ENCODE results near the gene GSTO1.

DNA sequence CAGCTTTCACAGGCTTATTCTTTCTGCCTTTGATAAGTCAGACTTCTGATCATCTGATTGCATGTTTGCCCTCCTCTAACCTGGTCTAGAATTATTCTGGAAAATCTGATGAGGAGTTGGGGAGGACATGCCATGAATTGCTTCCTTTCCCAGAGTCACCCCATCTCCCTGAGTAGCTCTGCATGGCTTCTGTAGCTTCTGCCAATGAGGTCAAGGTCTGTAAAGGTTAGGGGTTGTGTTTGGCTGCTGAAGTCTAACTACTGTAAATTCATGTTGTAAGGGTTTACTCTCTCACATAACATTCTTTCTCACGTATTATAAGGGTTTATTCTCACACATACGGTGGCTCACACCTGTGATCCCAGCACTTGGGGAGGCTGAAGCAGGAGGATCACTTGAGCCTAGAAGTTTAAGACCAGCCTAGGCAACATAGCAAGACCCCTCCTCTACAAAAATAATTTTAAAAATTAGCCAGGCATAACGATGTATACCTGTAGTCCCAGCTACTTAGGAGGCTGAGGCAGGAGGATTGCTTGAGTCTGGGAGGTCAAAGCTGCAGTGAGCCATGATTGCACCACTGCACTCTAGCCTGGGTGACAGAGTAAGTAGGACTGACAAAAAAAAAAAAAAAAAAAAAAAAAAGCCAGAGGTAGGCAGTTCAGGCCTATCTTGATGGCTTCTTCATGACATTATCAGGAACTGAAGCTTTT, 25.0 kb downstream of the GSTO1 start:
- TF ChIP-seq, protein P1, sequence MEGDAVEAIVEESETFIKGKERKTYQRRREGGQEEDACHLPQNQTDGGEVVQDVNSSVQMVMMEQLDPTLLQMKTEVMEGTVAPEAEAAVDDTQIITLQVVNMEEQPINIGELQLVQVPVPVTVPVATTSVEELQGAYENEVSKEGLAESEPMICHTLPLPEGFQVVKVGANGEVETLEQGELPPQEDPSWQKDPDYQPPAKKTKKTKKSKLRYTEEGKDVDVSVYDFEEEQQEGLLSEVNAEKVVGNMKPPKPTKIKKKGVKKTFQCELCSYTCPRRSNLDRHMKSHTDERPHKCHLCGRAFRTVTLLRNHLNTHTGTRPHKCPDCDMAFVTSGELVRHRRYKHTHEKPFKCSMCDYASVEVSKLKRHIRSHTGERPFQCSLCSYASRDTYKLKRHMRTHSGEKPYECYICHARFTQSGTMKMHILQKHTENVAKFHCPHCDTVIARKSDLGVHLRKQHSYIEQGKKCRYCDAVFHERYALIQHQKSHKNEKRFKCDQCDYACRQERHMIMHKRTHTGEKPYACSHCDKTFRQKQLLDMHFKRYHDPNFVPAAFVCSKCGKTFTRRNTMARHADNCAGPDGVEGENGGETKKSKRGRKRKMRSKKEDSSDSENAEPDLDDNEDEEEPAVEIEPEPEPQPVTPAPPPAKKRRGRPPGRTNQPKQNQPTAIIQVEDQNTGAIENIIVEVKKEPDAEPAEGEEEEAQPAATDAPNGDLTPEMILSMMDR (IDR thresholded peaks at IDR 0.05), result no peak
- TF ChIP-seq POLR2A (IDR thresholded peaks at IDR 0.05), result no peak

All from heart left ventricle (tissue), 13 donors.